ENCODE data around the gene KDM5C. TPM values are rescaled to one million over a fixed set of nuclear protein-coding genes. Genes with fewer than 3 reads are reported as not detected.
A peak's percentile ranks its signal among the peaks of the same experiment; 100 is the strongest.

The KDM5C gene
- total RNA-seq, 1 donor from 2014 or later, result 75.2 TPM

DNA sequence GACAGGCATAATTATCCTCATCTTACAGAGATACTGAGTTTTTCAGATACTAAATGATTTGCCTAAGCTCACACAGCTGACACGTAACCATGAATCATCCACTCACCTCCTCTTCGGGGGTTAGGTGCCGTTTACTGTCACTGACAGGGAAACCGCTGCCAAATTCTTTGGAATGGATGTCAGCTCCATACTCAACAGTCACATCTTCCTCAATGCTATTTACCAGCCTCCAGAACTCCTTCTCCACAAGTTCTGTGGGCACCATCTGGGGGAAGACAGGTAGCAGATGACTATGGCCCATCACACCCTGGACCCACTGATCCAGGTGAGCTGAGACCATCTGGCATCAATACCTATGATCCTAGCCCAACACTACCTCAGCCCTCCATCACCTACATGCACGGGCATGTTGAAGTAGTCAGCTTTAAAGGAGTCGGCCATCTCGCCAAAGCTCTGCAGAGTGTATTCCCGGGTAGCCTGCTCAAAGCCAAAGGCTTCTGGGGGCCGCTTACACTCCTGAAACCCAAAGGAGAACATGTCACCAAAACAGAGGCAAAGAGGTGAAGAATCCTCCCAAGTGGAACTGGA lies 13.5 kb downstream of the KDM5C start:
- Mint-ChIP-seq H3K9me3 (ENCODE audit: low read depth) (no peaks in the 10 kb centered on the region), H3K27me3 (ENCODE audit: low read depth) (no peaks in the 10 kb centered on the region), H3K4me1 (ENCODE audit: low read depth) (no peaks in the 10 kb centered on the region), H3K4me3 (ENCODE audit: unreplicated experiment) (no peak overlapping the region), H3K36me3 (ENCODE audit: low read depth) (peaks cover 28% of the 10 kb centered on the region), H3K27ac (ENCODE audit: unreplicated experiment) (no peak overlapping the region)
- no peak for DNase-seq (ENCODE audit: low spot score)
- TF ChIP-seq, protein P1, sequence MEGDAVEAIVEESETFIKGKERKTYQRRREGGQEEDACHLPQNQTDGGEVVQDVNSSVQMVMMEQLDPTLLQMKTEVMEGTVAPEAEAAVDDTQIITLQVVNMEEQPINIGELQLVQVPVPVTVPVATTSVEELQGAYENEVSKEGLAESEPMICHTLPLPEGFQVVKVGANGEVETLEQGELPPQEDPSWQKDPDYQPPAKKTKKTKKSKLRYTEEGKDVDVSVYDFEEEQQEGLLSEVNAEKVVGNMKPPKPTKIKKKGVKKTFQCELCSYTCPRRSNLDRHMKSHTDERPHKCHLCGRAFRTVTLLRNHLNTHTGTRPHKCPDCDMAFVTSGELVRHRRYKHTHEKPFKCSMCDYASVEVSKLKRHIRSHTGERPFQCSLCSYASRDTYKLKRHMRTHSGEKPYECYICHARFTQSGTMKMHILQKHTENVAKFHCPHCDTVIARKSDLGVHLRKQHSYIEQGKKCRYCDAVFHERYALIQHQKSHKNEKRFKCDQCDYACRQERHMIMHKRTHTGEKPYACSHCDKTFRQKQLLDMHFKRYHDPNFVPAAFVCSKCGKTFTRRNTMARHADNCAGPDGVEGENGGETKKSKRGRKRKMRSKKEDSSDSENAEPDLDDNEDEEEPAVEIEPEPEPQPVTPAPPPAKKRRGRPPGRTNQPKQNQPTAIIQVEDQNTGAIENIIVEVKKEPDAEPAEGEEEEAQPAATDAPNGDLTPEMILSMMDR (IDR thresholded peaks at IDR 0.05), result no peak

DNA sequence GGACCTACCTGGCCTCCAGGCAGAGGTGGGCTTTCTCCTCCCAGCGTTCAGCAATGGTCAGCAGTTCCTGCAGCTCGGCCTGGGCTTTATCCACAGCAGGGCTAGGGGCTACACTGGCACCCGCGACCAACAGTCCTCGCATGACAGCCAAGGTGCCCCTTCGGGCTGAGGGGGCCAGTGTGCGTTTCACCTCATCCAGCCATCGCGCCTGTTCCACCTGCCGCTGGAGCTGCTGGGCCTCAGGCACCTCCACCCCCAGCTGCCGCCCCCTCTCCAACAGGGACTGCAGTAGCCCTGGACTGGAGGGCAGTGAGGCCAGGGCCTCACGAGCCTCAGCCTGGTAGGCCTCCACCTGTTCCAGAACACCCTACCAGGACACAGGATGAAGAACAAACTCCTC lies 28.3 kb downstream of the KDM5C start:
- TF ChIP-seq, protein P1 (IDR thresholded peaks at IDR 0.05), result no peak
- no peaks in the 10 kb centered on the region for H3K27me3 Mint-ChIP-seq (ENCODE audit: low read depth)

DNA sequence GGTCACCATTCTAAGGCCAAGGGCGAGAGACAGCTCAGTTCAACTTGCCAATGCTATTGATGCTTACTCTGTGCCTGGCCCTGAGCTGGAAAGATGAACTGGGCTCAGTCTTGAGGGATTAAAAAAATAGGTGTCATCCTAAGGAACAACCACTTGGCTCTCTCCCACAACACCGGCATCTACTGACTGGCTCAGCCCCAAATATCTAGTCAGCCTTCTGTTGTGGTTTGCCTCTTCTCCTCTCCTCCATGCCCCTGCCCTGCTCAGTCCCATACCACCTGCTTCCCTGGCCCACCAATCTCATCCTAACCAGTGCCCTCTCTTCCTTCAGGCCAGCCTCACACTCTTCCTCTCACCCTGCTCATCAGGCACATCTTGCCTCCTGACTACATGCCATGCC lies 29.6 kb downstream of the KDM5C start:
- Mint-ChIP-seq H3K27me3 (ENCODE audit: low read depth) (no peaks in the 10 kb centered on the region), H3K4me1 (ENCODE audit: low read depth) (no peaks in the 10 kb centered on the region), H3K27ac (ENCODE audit: unreplicated experiment) (peak overlapping the region; percentile 6), H3K9me3 (ENCODE audit: low read depth) (peaks cover 10% of the 10 kb centered on the region), H3K4me3 (ENCODE audit: unreplicated experiment) (no peak overlapping the region), H3K36me3 (ENCODE audit: low read depth) (peaks cover 23% of the 10 kb centered on the region)
- TF ChIP-seq, protein P1 (IDR thresholded peaks at IDR 0.05), result no peak
- no peak for DNase-seq (ENCODE audit: low spot score)

More for the DNA sequence above, 28.3 kb downstream of the KDM5C start:
- Mint-ChIP-seq H3K27ac (ENCODE audit: unreplicated experiment) (no peak overlapping the region), H3K4me3 (ENCODE audit: unreplicated experiment) (no peak overlapping the region), H3K36me3 (ENCODE audit: low read depth) (peaks cover 23% of the 10 kb centered on the region), H3K4me1 (ENCODE audit: low read depth) (no peaks in the 10 kb centered on the region), H3K9me3 (ENCODE audit: low read depth) (peaks cover 8% of the 10 kb centered on the region)
- no peak for DNase-seq (ENCODE audit: low spot score)

DNA sequence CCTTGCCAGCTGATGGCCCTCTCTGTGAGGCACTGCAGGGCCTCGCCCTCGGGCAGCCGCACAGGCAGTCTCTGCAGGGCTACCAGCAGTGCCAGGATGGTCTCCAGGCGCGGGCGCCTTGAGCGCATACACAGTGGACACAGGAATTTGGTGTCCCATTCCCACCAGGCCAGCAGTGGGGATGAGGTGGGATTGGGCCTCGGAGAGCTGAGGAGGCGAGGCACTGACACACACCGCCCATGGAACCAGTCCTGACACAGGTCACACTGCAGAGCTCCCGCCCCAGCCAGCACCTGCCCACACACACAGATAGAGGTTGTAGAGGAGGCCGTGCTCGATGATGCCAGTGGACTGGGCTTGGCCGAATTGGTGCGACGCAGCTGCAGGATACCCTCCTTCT lies 30.7 kb downstream of the KDM5C start:
- H3K27me3 Mint-ChIP-seq (ENCODE audit: low read depth), result no peaks in the 10 kb centered on the region
- H3K4me1 Mint-ChIP-seq (ENCODE audit: low read depth), result no peaks in the 10 kb centered on the region
- no peak for DNase-seq (ENCODE audit: low spot score)
- no peak overlapping the region for H3K4me3 Mint-ChIP-seq (ENCODE audit: unreplicated experiment)
- no peak overlapping the region for H3K27ac Mint-ChIP-seq (ENCODE audit: unreplicated experiment)
- H3K36me3 Mint-ChIP-seq (ENCODE audit: low read depth), result peaks cover 21% of the 10 kb centered on the region
- TF ChIP-seq, protein P1 (IDR thresholded peaks at IDR 0.05), result no peak
- H3K9me3 Mint-ChIP-seq (ENCODE audit: low read depth), result peaks cover 13% of the 10 kb centered on the region

DNA sequence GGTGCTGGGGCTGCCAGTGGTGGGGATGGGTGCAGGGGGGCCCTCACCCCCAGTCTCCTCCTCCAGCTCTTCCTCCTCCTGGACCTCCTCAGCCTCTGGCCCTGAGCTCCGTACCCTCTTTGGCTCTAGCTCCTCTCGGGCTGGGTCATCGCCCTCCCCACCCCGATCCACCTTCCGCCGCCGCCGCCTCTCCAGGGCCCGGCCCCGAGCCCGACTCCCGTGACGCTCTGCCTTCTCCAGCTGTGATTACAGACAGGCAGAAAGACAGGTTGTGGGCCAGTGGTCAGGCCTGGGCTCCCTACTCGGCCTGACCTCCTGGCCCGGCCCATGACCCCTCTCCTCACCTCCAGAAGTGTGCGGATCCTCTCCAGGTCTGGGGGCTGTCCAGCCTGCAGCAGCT lies 31.9 kb downstream of the KDM5C start:
- Mint-ChIP-seq H3K4me1 (ENCODE audit: low read depth) (no peaks in the 10 kb centered on the region), H3K4me3 (ENCODE audit: unreplicated experiment) (no peak overlapping the region), H3K9me3 (ENCODE audit: low read depth) (peaks cover 13% of the 10 kb centered on the region), H3K36me3 (ENCODE audit: low read depth) (peaks cover 19% of the 10 kb centered on the region), H3K27ac (ENCODE audit: unreplicated experiment) (no peak overlapping the region), H3K27me3 (ENCODE audit: low read depth) (no peaks in the 10 kb centered on the region)
- TF ChIP-seq, protein P1 (IDR thresholded peaks at IDR 0.05), result no peak
- no peak for DNase-seq (ENCODE audit: low spot score)

Measured in chondrocyte (in vitro differentiated cells).